Stimulated activated CD4-positive, alpha-beta T cell treated with anti-CD3 and anti-CD28 coated beads, Interleukin-1b, Interleukin-23, amount 100 ng/mL, for 1 hour (primary cell): ENCODE measurements around the gene CD300A.

Experiments
- DNase-seq, 2 donors: peaks; one replicate each; pipeline ENCODE4 v3.0.0-alpha.2; 2020; ENCODE audit warnings: low read depth in 2 of 2

The CD300A gene

DNA sequence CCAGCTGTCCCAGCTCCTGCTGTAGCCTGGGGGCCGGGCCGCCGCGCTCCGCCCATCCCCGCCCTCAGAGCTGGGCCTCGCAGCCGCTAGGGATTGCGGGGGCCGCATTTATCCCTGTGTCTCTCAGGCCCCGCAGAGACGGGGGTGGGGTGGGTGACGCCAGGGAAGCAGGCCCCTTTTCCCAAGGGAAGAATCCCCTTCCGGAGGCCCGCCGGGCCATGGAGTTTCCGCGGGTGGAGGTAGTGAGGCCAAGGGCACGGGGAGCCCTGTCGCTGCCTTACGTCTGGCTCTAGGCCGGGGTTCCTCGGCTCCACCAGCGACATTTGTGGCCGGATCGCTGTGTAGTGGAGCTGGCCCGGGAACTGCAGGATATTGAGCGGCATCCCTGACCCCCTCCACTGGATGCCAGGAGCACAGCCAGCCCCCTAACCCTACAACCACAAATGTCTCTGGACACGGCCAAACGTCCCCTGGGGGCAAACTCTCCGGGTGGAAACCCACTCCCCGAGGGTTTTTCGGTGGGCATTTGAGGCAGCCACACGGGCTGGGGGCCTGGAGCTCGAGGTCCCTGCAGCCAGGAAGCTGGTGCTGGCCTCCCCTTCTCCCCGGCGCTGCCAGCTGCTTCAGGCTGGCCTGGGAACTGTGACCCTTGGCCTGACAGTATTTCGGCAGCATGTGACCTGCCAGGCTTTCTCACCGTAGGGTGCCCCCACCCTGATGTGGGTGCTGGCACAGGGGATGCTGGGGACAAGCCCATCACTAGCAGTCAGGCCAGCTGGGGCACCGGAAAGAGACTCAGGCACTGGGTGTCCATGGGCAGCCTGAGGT is 12.0 kb upstream of the CD300A start:
- no peak for DNase-seq

DNA sequence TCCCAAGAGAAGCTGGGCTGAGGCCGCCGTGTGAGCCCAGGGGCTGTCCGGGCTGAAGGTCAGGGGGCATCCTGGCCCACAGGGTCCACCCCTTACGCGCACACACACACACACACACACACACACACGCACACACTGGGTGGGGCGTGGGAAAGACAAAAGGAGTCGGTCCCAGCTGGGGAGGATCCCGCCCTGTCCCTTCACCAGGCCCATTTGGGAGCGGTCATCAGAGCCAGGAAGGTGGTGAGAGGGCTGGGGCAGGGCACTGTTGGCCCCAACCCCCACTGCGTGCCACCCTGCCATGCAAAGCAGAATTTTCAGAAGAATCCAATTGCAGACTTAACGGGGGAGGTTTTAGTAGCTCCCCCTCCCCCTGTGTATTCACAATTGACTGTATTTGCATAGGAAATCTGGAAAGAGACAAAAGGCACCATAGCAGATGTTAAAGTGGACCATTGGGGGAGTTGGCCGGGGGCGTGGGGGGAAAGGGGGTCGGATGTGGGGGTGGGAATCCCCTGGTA is 11.3 kb upstream of the CD300A start:
- DNase-seq, result no peak

DNA sequence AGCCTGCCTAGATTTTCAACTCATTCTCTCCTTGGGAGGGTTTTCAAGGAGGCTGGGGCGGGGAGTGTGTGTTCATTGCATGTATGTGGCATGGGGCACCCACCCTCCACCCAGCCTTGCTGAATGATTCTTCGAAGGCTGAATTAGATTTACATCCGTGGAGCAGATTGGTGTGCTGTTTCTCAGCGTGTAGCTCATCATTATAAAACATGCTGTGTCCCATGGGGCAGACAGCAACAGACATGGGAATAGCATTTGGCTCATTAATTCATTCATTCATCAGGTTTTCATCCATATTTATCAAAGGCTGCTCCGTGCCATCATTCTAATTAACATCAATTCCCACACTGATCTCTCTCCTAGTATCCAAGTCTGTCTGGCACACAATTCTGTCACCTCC is 10.6 kb upstream of the CD300A start:
- no peak for DNase-seq

DNA sequence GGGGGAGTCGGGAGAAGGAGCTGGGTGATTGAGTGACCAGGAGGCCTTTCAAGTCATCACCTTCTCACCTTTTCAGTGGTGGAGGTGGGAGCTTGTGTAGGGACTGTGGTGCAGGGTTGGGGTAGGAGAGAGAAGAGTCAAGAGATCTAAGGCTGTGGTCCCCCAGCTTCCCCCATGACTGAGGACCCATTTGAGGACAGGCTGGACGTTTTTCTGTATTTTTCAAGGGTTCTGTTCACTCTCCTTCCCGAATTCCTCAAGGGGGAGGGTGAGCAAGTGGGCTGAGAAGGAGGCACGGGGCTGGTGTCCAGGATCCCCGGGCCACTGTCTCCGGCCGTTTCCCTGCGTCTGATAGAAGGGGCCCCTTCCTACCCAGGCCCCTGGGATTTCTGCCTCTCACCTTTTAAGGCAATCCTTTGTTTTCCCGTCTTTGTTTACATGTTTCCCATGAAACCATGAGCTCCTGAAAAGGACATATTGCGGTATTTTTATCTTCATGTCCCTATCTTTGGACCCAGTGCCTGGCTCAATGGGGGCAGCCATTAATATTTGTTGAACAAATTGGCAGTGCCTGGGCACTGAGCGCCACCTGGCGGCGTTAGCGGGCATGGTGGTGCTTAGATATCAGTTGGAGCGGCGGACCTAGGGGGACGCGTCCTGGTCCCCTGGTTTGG is 9.2 kb upstream of the CD300A start:
- peak; percentile 41 to 61 for DNase-seq

DNA sequence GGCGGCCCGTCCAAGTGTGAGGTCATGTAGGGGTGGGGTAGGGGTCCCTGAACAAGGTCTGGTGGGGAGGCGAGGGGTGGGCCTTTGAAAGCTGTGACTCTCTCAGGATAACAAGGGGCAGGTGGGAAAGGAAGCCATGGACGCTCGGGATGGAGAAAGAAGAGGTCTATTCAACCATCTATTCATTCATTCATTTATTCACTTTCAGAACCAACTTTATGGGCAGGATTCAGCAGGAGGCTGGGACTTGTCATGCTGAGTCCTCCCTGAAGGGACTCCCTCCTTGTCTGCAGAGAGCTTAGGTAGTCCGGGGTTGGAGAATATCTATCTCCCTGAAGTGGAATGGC is 8.6 kb upstream of the CD300A start:
- no peak for DNase-seq

DNA sequence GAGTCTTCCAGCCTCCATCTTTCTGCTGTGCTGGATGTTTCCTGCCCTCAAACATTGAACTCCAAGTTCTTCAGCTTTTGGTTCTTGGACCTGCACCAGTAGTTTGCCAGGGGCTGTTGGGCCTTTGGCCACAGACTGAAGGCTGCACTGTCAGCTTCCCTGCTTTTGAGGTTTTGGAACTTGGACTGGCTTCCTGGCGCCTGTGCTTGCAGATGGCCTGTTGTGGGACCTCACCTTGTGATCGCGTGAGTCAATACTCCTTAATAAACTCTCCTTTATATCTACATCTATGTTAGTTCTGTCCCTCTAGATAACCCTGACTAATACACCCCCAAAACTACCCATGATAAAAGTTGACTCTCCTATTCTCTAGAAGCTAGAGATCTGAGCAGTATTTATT is 7.6 kb upstream of the CD300A start:
- no peak for DNase-seq

DNA sequence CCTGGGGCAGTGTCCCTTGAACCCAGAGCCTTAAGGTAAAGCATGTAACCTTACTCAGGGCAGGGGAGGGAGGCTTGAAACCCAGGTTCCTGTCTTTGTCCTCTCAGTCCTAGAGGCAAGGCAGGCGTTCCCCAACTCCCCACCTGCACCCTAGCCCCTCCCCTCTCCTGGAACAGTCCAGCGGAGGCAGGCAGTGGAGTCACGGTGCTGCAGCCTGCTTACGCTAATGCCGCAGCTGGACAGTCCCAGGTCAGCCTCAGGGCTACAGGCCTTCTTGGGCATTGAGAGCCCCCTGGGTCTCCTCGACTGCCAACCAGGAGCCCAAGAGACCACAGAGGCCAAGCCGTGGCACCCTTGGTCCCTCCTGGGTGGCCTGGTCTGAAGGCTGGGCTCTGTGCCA is 6.8 kb upstream of the CD300A start:
- DNase-seq, result no peak

DNA sequence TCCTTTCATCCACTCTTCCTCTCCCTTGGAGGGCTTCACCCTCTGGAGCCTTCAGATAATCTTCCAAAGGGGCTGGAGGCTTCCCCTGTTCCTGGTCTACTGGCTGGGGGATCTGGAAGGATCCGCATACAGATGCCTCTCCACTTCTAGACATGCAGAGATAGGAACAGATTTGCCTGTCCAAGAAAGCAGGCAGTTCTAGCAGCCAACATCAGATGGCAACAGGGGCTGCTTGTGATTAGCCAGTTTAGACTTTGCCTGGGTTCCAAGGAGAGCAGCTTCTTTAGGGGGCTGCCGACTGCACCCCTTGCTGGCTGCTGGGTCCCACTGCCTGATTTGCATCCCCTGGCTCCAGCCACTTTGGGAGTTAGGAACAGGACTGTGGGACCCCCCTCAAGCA is 6.2 kb upstream of the CD300A start:
- no peak for DNase-seq

DNA sequence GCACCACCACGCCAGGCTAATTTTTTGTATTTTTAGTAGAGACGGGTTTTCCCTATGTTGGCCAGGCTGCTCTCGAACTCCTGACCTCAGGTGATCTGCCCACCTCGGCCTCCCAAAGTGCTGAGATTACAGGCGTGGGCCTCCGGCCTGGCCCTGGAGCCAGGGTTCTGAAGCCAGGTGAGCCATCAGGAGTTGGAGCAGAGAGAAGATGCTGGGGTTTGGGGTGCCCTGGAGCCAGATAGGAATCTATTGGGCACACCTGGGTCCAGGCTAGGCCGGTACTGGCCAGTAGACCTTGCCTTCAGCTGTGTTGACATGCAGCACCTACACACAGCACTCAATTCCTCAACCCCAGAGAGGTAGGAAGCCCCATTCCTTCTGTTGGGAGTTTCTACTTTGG is 5.4 kb upstream of the CD300A start:
- no peak for DNase-seq

DNA sequence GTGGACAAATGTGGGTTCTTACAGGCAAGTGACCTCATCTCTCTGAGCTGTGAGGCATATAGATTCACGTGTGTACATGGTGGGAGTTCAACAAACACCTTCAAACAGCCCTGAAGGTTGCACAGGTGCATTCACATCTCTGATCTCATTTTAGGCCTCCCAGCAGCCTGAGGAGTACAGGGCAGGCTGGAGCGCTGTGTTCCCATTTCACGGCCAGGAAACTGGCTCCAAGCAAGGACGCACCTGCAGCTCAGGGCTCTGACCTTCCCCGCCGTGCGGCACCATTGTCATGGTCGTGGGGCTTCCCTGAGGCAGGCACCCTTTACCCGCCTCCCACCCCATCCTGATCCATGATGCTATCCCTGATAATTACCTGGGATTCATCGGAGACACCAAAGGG is 4.8 kb upstream of the CD300A start:
- no peak for DNase-seq

DNA sequence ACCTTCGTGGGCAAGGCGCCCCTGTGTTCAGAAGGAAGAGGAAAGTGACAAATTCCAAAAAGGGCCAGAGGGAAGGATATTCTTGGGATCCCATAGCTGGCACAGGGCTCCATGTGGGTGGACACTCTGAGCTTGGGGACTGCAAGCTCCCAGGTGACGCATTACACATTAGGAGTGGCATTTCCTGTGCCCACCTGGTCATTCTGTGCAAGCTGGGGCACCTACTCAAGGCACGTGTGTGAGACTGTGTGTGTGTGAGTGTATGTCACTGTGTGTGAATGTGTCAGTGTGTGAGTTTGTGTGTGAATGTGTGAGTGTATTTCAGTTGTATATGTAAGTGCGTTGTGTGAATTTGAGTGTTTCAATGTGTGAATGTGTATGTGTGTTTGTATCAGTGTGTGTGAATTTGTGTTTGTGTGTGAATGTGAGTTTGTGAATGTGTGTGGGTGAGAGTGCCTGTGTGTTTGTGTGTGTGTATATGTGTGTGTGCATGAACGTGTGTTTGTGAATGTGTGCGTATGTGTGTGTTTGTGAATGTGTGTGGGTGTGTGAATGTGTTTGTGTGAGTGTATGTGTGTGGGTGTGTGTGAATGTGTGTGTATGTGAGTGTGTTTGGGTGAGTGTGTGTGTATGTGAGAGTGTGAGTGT is 1.6 kb upstream of the CD300A start:
- DNase-seq, result no peak

DNA sequence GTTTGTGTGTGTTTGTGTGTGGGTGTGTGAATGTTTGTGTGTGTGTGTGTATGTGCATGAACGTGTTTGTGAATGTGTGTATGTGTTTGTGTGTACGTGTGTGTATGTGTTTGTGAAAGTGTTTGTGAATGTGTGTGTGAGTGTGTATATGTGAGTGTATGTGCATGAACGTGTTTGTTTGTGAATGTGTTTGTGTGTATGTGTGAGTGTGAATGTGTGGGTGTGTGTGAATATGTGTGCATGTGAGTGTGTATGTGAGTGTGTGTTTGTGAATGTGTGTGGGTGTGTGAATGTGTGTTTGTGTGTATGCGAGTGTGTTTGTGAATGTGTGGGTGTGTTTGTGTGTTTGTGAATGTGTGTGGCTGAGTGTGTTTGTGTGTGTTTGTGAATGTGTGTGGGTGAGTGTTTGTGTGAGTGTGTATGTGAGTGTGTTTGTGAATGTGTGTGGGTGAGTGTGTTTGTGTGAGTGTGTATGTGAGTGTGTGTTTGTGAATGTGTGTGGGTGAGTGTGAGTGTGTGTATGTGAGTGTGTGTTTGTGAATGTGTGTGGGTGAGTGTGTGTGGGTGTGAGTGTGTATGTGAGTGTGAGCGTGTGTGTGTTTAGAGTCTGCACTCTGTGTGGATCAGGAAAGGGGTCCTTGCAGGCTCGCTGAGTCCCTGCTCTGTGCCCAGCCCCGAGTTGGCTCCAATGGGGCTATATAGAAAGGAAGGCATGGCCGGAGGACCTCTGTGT is 890 bp upstream of the CD300A start:
- DNase-seq, result no peak

DNA sequence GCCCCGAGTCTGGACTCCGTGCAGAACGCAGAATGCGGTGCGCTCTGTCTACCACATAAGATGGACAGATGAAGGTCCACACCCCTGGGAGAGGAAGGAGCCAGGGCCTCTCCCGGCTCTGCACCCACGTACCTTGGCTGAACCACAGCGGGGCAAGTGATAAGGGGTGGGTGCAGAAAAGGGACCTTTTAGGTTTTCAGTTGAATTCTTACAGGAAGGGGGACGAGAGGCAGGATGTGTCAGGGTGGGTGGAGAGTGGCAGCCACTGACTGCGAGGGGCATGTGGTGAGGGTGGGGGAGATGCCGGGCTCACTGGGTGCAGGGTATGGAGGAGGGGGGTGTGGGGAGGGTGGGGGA is 372 bp downstream of the CD300A start:
- DNase-seq, result no peak

DNA sequence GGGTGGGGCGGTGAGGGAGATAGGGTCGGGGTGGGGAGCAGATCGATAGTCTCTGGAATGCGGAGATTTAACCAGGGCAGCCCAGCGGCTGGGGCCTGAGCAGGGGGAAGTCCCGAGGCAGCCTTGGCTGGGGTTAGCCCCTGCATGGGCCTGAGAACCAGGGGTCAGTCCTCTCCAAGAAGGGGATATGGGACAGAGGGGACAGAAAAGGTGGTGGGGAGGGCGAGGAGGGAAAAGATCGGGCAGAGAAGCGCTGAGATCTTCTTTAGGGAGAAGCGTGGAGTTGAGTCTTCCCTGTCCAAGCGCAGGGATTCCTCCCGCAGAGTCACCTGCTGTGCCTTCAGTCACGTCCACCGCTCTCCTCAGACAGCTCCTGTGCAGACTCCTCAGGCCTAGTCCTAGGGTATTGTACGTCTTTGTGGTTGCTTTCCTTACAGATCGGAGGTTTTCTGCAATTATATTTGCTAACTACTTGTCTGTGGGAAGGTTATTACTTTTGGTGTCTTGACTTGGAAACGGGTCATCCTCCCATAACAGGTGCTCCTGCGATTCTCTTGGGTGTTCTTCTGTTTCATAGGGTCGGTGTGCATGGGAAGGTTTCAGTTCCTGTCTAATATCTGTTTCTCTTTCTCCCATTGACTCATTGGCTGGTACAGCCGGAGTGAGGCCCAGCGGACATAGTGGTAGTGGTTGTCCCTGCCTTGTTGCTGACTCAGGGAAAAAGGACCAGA is 952 bp downstream of the CD300A start:
- DNase-seq, result no peak

DNA sequence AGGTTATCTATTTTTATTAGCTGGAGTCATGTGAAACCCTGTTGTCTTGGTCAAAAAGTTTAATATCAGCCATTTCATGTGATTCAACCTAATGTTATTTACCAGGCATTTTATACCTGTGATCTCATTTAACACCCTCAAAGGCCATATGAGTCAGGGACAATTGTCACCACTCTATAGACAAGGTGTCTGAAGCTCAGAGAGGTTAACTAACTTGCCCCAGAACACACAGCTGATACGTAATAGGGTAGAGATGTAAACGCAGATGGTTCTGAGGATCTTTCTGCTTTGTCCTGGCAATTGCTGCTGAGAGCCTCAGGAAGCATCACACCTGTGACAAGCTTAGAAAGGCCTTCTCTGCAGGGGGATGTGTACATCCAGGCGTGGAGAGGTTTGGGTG is 4.9 kb downstream of the CD300A start:
- no peak for DNase-seq

DNA sequence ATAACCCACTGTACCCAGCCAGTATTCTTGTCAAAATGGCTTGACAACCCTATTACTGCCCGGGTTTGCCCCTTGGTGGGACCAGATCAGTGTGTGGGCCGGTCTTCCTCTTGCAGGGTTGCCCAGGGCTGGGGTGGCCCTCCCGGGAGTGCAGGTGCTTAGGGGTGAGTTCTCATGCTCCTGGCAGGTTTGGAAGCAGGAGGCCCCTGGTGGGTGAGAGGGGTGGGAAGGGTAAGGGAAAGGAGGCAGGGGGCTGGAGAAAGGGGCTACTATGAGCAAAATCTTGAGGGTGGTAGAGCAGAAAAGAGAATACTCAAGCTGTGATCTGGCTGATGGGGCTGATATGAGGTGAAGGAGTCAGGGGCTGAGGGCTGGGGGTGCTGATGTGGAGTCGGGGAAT is 6.5 kb downstream of the CD300A start:
- no peak for DNase-seq

DNA sequence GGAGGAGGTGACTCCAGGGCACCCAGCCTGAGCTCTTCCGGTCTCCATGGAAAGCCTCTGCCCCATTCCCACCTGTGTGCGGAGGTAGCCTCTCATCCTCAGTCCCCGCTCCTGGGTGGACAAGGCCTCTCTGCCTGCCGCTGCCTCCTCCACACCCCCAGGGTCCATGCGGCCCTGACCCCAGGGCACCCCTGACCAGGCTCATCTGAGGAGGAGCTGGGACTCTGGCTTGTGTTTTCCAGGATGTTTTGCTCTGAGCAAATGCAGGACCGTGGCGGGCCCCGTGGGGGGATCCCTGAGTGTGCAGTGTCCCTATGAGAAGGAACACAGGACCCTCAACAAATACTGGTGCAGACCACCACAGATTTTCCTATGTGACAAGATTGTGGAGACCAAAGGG is 6.9 kb downstream of the CD300A start:
- no peak for DNase-seq

DNA sequence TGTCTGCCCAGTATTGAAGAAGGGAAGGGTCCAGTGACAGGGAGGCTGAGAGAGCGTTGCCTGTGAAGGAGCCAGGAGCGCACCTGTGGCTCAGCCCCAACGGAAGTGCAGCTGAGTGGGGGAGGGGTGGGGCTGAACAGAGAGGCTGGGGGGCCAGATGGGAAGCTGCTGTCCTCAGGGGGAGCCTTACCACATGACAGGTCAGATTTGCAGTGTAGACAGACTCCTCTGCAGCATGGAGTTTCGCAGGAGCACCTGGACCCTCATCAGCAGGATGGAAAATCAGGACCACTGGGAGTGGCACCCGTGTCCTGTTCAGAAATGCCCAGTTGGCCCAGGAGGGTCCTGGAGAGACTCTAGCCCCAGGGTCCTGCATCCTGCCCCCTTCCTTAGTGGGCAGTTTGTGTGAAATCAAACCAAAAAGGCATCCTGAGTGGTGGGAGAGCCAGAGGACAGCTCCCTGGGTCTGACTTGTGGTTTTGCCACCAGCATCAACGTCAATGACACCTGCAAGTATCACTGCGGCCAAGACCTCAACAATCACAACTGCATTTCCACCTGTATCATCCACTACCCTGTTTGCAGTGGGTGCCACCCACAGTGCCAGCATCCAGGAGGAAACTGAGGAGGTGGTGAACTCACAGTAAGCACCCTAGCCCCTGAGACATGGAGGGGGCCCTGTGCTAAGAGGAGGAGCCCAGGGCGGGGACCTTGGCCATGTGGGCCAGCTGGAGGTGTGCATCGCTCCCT is 7.8 kb downstream of the CD300A start:
- DNase-seq, result no peak

DNA sequence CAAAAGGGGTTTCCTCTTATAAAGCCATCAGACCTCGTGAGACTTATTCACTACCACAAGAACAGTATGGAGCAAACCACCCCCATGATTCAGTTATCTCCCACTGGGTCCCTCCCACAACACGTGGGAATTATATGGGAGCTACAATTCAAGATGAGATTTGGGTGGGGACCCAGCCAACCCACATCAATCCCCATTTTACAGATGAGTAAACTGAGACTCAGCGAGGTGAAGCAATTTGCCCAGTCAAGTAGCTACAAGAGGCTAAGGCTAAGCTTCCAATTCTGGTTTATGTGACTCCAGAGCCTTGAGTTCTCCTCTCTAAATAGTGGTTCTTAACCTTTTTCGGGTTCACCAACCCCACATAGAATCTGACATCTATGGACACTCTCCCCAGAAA is 8.8 kb downstream of the CD300A start:
- no peak for DNase-seq

DNA sequence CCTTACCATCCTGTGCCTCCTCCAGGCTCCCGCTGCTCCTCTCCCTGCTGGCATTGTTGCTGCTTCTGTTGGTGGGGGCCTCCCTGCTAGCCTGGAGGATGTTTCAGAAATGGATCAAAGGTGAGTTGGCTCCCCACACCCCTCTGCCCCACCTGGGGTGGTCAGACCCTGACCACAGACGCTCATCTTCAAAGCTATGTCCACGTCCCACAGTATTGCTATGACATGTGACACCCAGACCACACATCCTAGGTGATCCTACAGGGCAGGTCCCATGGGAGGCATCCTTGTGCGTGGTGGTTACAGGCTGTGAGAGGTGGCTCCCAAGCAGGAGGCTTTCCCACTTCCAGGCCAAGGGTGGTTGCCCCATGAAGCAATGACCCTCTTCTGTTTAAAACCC is 11.0 kb downstream of the CD300A start:
- DNase-seq, result no peak
